Neural progenitor cell (in vitro differentiated cells): ENCODE results near the gene PRR15L.
"Not testable (repeated sequence)": the region's sequence is repeated elsewhere in the genome, so short reads cannot be mapped to it uniquely, and the experiment has no call there.

Experiments used
- CTCF ChIP-seq: fragments of 200-600 bp; sonication (generic); IDR thresholded peaks from 2 replicates; pipeline ENCODE4 v1.5.1; 2017; ENCODE audit warnings: antibody characterized with exemption, mild to moderate bottlenecking
- EZH2phosphoT487 ChIP-seq: fragments of 200-600 bp; sonication (generic); IDR thresholded peaks from 2 replicates; pipeline ENCODE4 v1.6.1; 2017; ENCODE audit warnings: antibody characterized with exemption

GRCh38 chr17:47988445-47988844, 30.8 kb upstream of the PRR15L start:
- TF ChIP-seq CTCF, EZH2phosphoT487: not testable (repeated sequence)
